ENCODE results near the gene GNL3L. TPM values are rescaled to one million over a fixed set of nuclear protein-coding genes. Genes with fewer than 3 reads are reported as not detected.
"Not testable (repeated sequence)": the region's sequence is repeated elsewhere in the genome, so short reads cannot be mapped to it uniquely, and the experiment has no call there.

The GNL3L gene
- total and polyA plus RNA-seq, 2 donors from 2014 or later = 2.5 to 45.0 TPM

GRCh38 chrX:54530357-54530900, 410 bp downstream of the GNL3L start:
- no peak for FAIRE-seq
- H3K9ac ChIP-seq (ENCODE audit: low read length in 3 of 3) = peak overlapping the region; percentile 88 to 90 (median 89)
- peaks cover 0 to 5% (median 0%) of the 10 kb centered on the region in 3 donors for H3K9me3 ChIP-seq (ENCODE audit: control insufficient read depth in 2 of 3, insufficient read depth in 1 of 3, low read length in 3 of 3)
- peak in 1 of 5 donors; percentile 5 for DNase-seq
- no peak for TF ChIP-seq CTCF (IDR thresholded peaks at IDR 0.05; ENCODE audit: borderline replicate concordance, extremely low read depth, insufficient read depth)
- no peaks in the 10 kb centered on the region for H3K27me3 ChIP-seq (ENCODE audit: control insufficient read depth, insufficient read depth, low read length)
- peak overlapping the region; percentile 93 to 99 (median 98) for H3K4me3 ChIP-seq (ENCODE audit: low read length in 3 of 3)
- H3K4me1 ChIP-seq (ENCODE audit: control insufficient read depth in 2 of 3, insufficient read depth in 2 of 3, low read depth in 1 of 3, low read length in 3 of 3) = peaks cover 0 to 10% (median 0%) of the 10 kb centered on the region in 3 donors
- intact Hi-C loops (cut with DNase I) = no loop called here
- peak overlapping the region in 1 of 2 donors; percentile 65 for H3K27ac ChIP-seq (ENCODE audit: low read depth in 2 of 2, low read length in 2 of 2)
- no peaks in the 10 kb centered on the region for H3K36me3 ChIP-seq (ENCODE audit: control insufficient read depth in 2 of 3, insufficient read depth in 3 of 3, low read length in 3 of 3)

- FAIRE-seq (no peak), DNase-seq (peak in 1 of 5 donors; percentile 9)
- no peak for TF ChIP-seq CTCF (IDR thresholded peaks at IDR 0.05; ENCODE audit: borderline replicate concordance, extremely low read depth, insufficient read depth)
- no peaks in the 10 kb centered on the region for H3K9me3 ChIP-seq (ENCODE audit: control insufficient read depth in 2 of 3, insufficient read depth in 1 of 3, low read length in 3 of 3)
- no peak overlapping the region for H3K9ac ChIP-seq (ENCODE audit: low read length in 3 of 3)
- H3K27ac ChIP-seq (ENCODE audit: low read depth in 2 of 2, low read length in 2 of 2) = no peak overlapping the region
- H3K36me3 ChIP-seq (ENCODE audit: control insufficient read depth in 2 of 3, insufficient read depth in 3 of 3, low read length in 3 of 3) = peaks cover 0 to 8% (median 4%) of the 10 kb centered on the region in 3 donors
- intact Hi-C loops (cut with DNase I) = no loop called here
- H3K27me3 ChIP-seq (ENCODE audit: control insufficient read depth, insufficient read depth, low read length) = no peaks in the 10 kb centered on the region
- H3K4me1 ChIP-seq (ENCODE audit: control insufficient read depth in 2 of 3, insufficient read depth in 2 of 3, low read depth in 1 of 3, low read length in 3 of 3) = peaks cover 0 to 10% (median 0%) of the 10 kb centered on the region in 3 donors
- no peak overlapping the region for H3K4me3 ChIP-seq (ENCODE audit: low read length in 3 of 3)
Observed at GRCh38 chrX:54534271-54534670, 4.3 kb downstream of the GNL3L start.

GRCh38 chrX:54540289-54540688, 10.3 kb downstream of the GNL3L start:
- Histone ChIP-seq H3K27me3 (ENCODE audit: control insufficient read depth, insufficient read depth, low read length) (no peaks in the 10 kb centered on the region), H3K27ac (ENCODE audit: low read depth in 2 of 2, low read length in 2 of 2) (no peak overlapping the region), H3K36me3 (ENCODE audit: control insufficient read depth in 2 of 3, insufficient read depth in 3 of 3, low read length in 3 of 3) (peaks cover 0 to 22% (median 19%) of the 10 kb centered on the region in 3 donors), H3K9me3 (ENCODE audit: control insufficient read depth in 2 of 3, insufficient read depth in 1 of 3, low read length in 3 of 3) (no peaks in the 10 kb centered on the region), H3K9ac (ENCODE audit: low read length in 3 of 3) (no peak overlapping the region), H3K4me1 (ENCODE audit: control insufficient read depth in 2 of 3, insufficient read depth in 2 of 3, low read depth in 1 of 3, low read length in 3 of 3) (no peaks in the 10 kb centered on the region), H3K4me3 (ENCODE audit: low read length in 3 of 3) (no peak overlapping the region)
- DNase-seq = no peak
- intact Hi-C loops (cut with DNase I) = no loop called here
- no peak for FAIRE-seq
- no peak for TF ChIP-seq CTCF (IDR thresholded peaks at IDR 0.05; ENCODE audit: borderline replicate concordance, extremely low read depth, insufficient read depth)

GRCh38 chrX:54542239-54542638, 12.2 kb downstream of the GNL3L start:
- H3K27me3 ChIP-seq (ENCODE audit: control insufficient read depth, insufficient read depth, low read length); DNase-seq; FAIRE-seq; H3K9me3 ChIP-seq (ENCODE audit: control insufficient read depth in 2 of 3, insufficient read depth in 1 of 3, low read length in 3 of 3); H3K4me1 ChIP-seq (ENCODE audit: control insufficient read depth in 2 of 3, insufficient read depth in 2 of 3, low read depth in 1 of 3, low read length in 3 of 3); H3K27ac ChIP-seq (ENCODE audit: low read depth in 2 of 2, low read length in 2 of 2); H3K4me3 ChIP-seq (ENCODE audit: low read length in 3 of 3); intact Hi-C loops (cut with DNase I); H3K9ac ChIP-seq (ENCODE audit: low read length in 3 of 3): not testable (repeated sequence)
- H3K36me3 ChIP-seq (ENCODE audit: control insufficient read depth in 2 of 3, insufficient read depth in 3 of 3, low read length in 3 of 3) = peaks cover 0 to 22% (median 19%) of the 10 kb centered on the region in 3 donors

Data from kidney (tissue), 14 donors.